Measurements from ENCODE around the gene GRIP1.
"Not testable (repeated sequence)": the region's sequence is repeated elsewhere in the genome, so short reads cannot be mapped to it uniquely, and the experiment has no call there.

The GRIP1 gene

GRCh38 chr12:66531766-66532165 lies 147.1 kb downstream of the GRIP1 start:
- H3K27me3 ChIP-seq (ENCODE audit: control insufficient read depth in 1 of 2, insufficient read depth in 2 of 2, low read length in 2 of 2): no peaks in the 10 kb centered on the region
- H3K4me3 ChIP-seq (ENCODE audit: low read length in 2 of 2): no peak overlapping the region
- H3K36me3 ChIP-seq (ENCODE audit: control insufficient read depth in 2 of 2, insufficient read depth in 2 of 2, low read length in 2 of 2): no peaks in the 10 kb centered on the region
- no peak overlapping the region for H3K27ac ChIP-seq (ENCODE audit: low read length)
- no peaks in the 10 kb centered on the region for H3K9me3 ChIP-seq (ENCODE audit: control insufficient read depth in 2 of 2, low read length in 2 of 2)
- no peak overlapping the region for H3K9ac ChIP-seq (ENCODE audit: low read length in 2 of 2)
- no peaks in the 10 kb centered on the region for H3K4me1 ChIP-seq (ENCODE audit: control insufficient read depth, insufficient read depth, low read length)

- Histone ChIP-seq H3K27me3 (ENCODE audit: control insufficient read depth in 1 of 2, insufficient read depth in 2 of 2, low read length in 2 of 2) (no peaks in the 10 kb centered on the region), H3K9me3 (ENCODE audit: control insufficient read depth in 2 of 2, low read length in 2 of 2) (no peaks in the 10 kb centered on the region), H3K27ac (ENCODE audit: low read length) (no peak overlapping the region), H3K4me1 (ENCODE audit: control insufficient read depth, insufficient read depth, low read length) (no peaks in the 10 kb centered on the region), H3K4me3 (ENCODE audit: low read length in 2 of 2) (no peak overlapping the region), H3K36me3 (ENCODE audit: control insufficient read depth in 2 of 2, insufficient read depth in 2 of 2, low read length in 2 of 2) (no peaks in the 10 kb centered on the region), H3K9ac (ENCODE audit: low read length in 2 of 2) (no peak overlapping the region)
Observed at GRCh38 chr12:66529934-66530333, 148.9 kb downstream of the GRIP1 start.

- H3K27ac ChIP-seq (ENCODE audit: low read length): no peak overlapping the region
- H3K36me3 ChIP-seq (ENCODE audit: control insufficient read depth in 2 of 2, insufficient read depth in 2 of 2, low read length in 2 of 2): no peaks in the 10 kb centered on the region
- no peak overlapping the region for H3K9ac ChIP-seq (ENCODE audit: low read length in 2 of 2)
- peaks cover 0 to 4% of the 10 kb centered on the region in 2 donors for H3K9me3 ChIP-seq (ENCODE audit: control insufficient read depth in 2 of 2, low read length in 2 of 2)
- no peaks in the 10 kb centered on the region for H3K4me1 ChIP-seq (ENCODE audit: control insufficient read depth, insufficient read depth, low read length)
- H3K4me3 ChIP-seq (ENCODE audit: low read length in 2 of 2): no peak overlapping the region
- H3K27me3 ChIP-seq (ENCODE audit: control insufficient read depth in 1 of 2, insufficient read depth in 2 of 2, low read length in 2 of 2): no peaks in the 10 kb centered on the region
Observed at GRCh38 chr12:66516561-66516960, 162.3 kb downstream of the GRIP1 start.

GRCh38 chr12:66516133-66516532 lies 162.7 kb downstream of the GRIP1 start:
- H3K27me3 ChIP-seq (ENCODE audit: control insufficient read depth in 1 of 2, insufficient read depth in 2 of 2, low read length in 2 of 2): no peaks in the 10 kb centered on the region
- H3K27ac ChIP-seq (ENCODE audit: low read length): no peak overlapping the region
- no peak overlapping the region for H3K9ac ChIP-seq (ENCODE audit: low read length in 2 of 2)
- peaks cover 0 to 4% of the 10 kb centered on the region in 2 donors for H3K9me3 ChIP-seq (ENCODE audit: control insufficient read depth in 2 of 2, low read length in 2 of 2)
- no peaks in the 10 kb centered on the region for H3K4me1 ChIP-seq (ENCODE audit: control insufficient read depth, insufficient read depth, low read length)
- no peaks in the 10 kb centered on the region for H3K36me3 ChIP-seq (ENCODE audit: control insufficient read depth in 2 of 2, insufficient read depth in 2 of 2, low read length in 2 of 2)
- no peak overlapping the region for H3K4me3 ChIP-seq (ENCODE audit: low read length in 2 of 2)

- H3K27ac ChIP-seq (ENCODE audit: low read length): no peak overlapping the region
- H3K9me3 ChIP-seq (ENCODE audit: control insufficient read depth in 2 of 2, low read length in 2 of 2): peaks cover 0 to 4% of the 10 kb centered on the region in 2 donors
- H3K4me3 ChIP-seq (ENCODE audit: low read length in 2 of 2): no peak overlapping the region
- no peaks in the 10 kb centered on the region for H3K4me1 ChIP-seq (ENCODE audit: control insufficient read depth, insufficient read depth, low read length)
- H3K9ac ChIP-seq (ENCODE audit: low read length in 2 of 2): no peak overlapping the region
- H3K36me3 ChIP-seq (ENCODE audit: control insufficient read depth in 2 of 2, insufficient read depth in 2 of 2, low read length in 2 of 2): no peaks in the 10 kb centered on the region
- H3K27me3 ChIP-seq (ENCODE audit: control insufficient read depth in 1 of 2, insufficient read depth in 2 of 2, low read length in 2 of 2): no peaks in the 10 kb centered on the region
Observed at GRCh38 chr12:66514581-66514980, 164.3 kb downstream of the GRIP1 start.

GRCh38 chr12:66508025-66508424 lies 170.9 kb downstream of the GRIP1 start:
- H3K4me1 ChIP-seq (ENCODE audit: control insufficient read depth, insufficient read depth, low read length): no peaks in the 10 kb centered on the region
- H3K9ac ChIP-seq (ENCODE audit: low read length in 2 of 2): no peak overlapping the region
- H3K36me3 ChIP-seq (ENCODE audit: control insufficient read depth in 2 of 2, insufficient read depth in 2 of 2, low read length in 2 of 2): no peaks in the 10 kb centered on the region
- no peaks in the 10 kb centered on the region for H3K27me3 ChIP-seq (ENCODE audit: control insufficient read depth in 1 of 2, insufficient read depth in 2 of 2, low read length in 2 of 2)
- no peak overlapping the region for H3K27ac ChIP-seq (ENCODE audit: low read length)
- H3K9me3 ChIP-seq (ENCODE audit: control insufficient read depth in 2 of 2, low read length in 2 of 2): no peaks in the 10 kb centered on the region
- no peak overlapping the region for H3K4me3 ChIP-seq (ENCODE audit: low read length in 2 of 2)

- H3K4me1 ChIP-seq (ENCODE audit: control insufficient read depth, insufficient read depth, low read length): no peaks in the 10 kb centered on the region
- no peaks in the 10 kb centered on the region for H3K36me3 ChIP-seq (ENCODE audit: control insufficient read depth in 2 of 2, insufficient read depth in 2 of 2, low read length in 2 of 2)
- H3K27me3 ChIP-seq (ENCODE audit: control insufficient read depth in 1 of 2, insufficient read depth in 2 of 2, low read length in 2 of 2): no peaks in the 10 kb centered on the region
- no peak overlapping the region for H3K4me3 ChIP-seq (ENCODE audit: low read length in 2 of 2)
- H3K27ac ChIP-seq (ENCODE audit: low read length): no peak overlapping the region
- H3K9ac ChIP-seq (ENCODE audit: low read length in 2 of 2): no peak overlapping the region
- H3K9me3 ChIP-seq (ENCODE audit: control insufficient read depth in 2 of 2, low read length in 2 of 2): no peaks in the 10 kb centered on the region
Observed at GRCh38 chr12:66503746-66504145, 175.1 kb downstream of the GRIP1 start.

GRCh38 chr12:66502911-66503310 lies 176.0 kb downstream of the GRIP1 start:
- Histone ChIP-seq H3K27me3 (ENCODE audit: control insufficient read depth in 1 of 2, insufficient read depth in 2 of 2, low read length in 2 of 2) (no peaks in the 10 kb centered on the region), H3K9me3 (ENCODE audit: control insufficient read depth in 2 of 2, low read length in 2 of 2) (no peaks in the 10 kb centered on the region), H3K36me3 (ENCODE audit: control insufficient read depth in 2 of 2, insufficient read depth in 2 of 2, low read length in 2 of 2) (no peaks in the 10 kb centered on the region), H3K9ac (ENCODE audit: low read length in 2 of 2) (no peak overlapping the region), H3K4me3 (ENCODE audit: low read length in 2 of 2) (no peak overlapping the region), H3K27ac (ENCODE audit: low read length) (no peak overlapping the region), H3K4me1 (ENCODE audit: control insufficient read depth, insufficient read depth, low read length) (no peaks in the 10 kb centered on the region)

- Histone ChIP-seq H3K4me1 (ENCODE audit: control insufficient read depth, insufficient read depth, low read length) (no peaks in the 10 kb centered on the region), H3K27ac (ENCODE audit: low read length) (no peak overlapping the region), H3K4me3 (ENCODE audit: low read length in 2 of 2) (no peak overlapping the region), H3K9ac (ENCODE audit: low read length in 2 of 2) (no peak overlapping the region), H3K9me3 (ENCODE audit: control insufficient read depth in 2 of 2, low read length in 2 of 2) (no peaks in the 10 kb centered on the region), H3K27me3 (ENCODE audit: control insufficient read depth in 1 of 2, insufficient read depth in 2 of 2, low read length in 2 of 2) (no peaks in the 10 kb centered on the region), H3K36me3 (ENCODE audit: control insufficient read depth in 2 of 2, insufficient read depth in 2 of 2, low read length in 2 of 2) (no peaks in the 10 kb centered on the region)
Observed at GRCh38 chr12:66500841-66501240, 178.0 kb downstream of the GRIP1 start.

GRCh38 chr12:66500091-66500490 lies 178.8 kb downstream of the GRIP1 start:
- no peaks in the 10 kb centered on the region for H3K9me3 ChIP-seq (ENCODE audit: control insufficient read depth in 2 of 2, low read length in 2 of 2)
- H3K27me3 ChIP-seq (ENCODE audit: control insufficient read depth in 1 of 2, insufficient read depth in 2 of 2, low read length in 2 of 2): no peaks in the 10 kb centered on the region
- no peak overlapping the region for H3K27ac ChIP-seq (ENCODE audit: low read length)
- no peaks in the 10 kb centered on the region for H3K4me1 ChIP-seq (ENCODE audit: control insufficient read depth, insufficient read depth, low read length)
- H3K4me3 ChIP-seq (ENCODE audit: low read length in 2 of 2): no peak overlapping the region
- H3K36me3 ChIP-seq (ENCODE audit: control insufficient read depth in 2 of 2, insufficient read depth in 2 of 2, low read length in 2 of 2): no peaks in the 10 kb centered on the region
- H3K9ac ChIP-seq (ENCODE audit: low read length in 2 of 2): no peak overlapping the region

GRCh38 chr12:66499000-66499399 lies 179.9 kb downstream of the GRIP1 start:
- no peak overlapping the region for H3K9ac ChIP-seq (ENCODE audit: low read length in 2 of 2)
- no peaks in the 10 kb centered on the region for H3K36me3 ChIP-seq (ENCODE audit: control insufficient read depth in 2 of 2, insufficient read depth in 2 of 2, low read length in 2 of 2)
- H3K9me3 ChIP-seq (ENCODE audit: control insufficient read depth in 2 of 2, low read length in 2 of 2): no peaks in the 10 kb centered on the region
- no peaks in the 10 kb centered on the region for H3K4me1 ChIP-seq (ENCODE audit: control insufficient read depth, insufficient read depth, low read length)
- H3K27ac ChIP-seq (ENCODE audit: low read length): no peak overlapping the region
- H3K27me3 ChIP-seq (ENCODE audit: control insufficient read depth in 1 of 2, insufficient read depth in 2 of 2, low read length in 2 of 2): no peaks in the 10 kb centered on the region
- no peak overlapping the region for H3K4me3 ChIP-seq (ENCODE audit: low read length in 2 of 2)

GRCh38 chr12:66498059-66498458 lies 180.8 kb downstream of the GRIP1 start:
- H3K9ac ChIP-seq (ENCODE audit: low read length in 2 of 2); H3K27me3 ChIP-seq (ENCODE audit: control insufficient read depth in 1 of 2, insufficient read depth in 2 of 2, low read length in 2 of 2); H3K27ac ChIP-seq (ENCODE audit: low read length); H3K36me3 ChIP-seq (ENCODE audit: control insufficient read depth in 2 of 2, insufficient read depth in 2 of 2, low read length in 2 of 2); H3K4me3 ChIP-seq (ENCODE audit: low read length in 2 of 2); H3K4me1 ChIP-seq (ENCODE audit: control insufficient read depth, insufficient read depth, low read length); H3K9me3 ChIP-seq (ENCODE audit: control insufficient read depth in 2 of 2, low read length in 2 of 2): not testable (repeated sequence)
